ENCODE measurements around the gene HOXA2.

Gene HOXA2

DNA sequence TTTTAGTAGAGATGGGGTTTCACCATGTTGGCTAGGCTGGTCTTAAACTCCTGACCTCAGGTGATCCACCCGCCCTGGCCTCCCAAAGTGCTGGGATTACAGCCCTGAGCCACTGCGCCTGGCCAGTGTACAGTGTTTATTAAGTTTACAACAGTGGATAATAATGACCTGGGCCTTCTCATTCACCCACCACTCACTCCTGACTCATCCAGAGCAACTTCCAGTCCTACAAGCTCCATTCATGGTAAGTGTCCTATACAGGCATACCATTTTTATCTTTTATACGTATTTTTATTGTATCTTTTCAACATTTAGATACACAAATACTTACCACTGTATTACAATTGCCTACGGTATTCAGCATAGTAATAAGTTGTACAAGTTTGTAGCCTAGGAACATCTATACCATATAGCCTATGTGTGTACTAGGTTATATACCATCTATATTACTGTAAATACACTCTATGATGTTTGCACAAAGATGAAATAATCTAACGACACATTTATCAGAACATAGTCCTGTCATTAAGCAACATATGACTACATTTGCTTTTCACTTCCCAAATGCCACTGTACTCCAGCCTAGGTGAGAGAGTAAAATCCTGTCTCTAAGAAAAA is 23.8 kb downstream of the HOXA2 start:
- no peaks in the 10 kb centered on the region for H3K9me2 ChIP-seq (replicated peaks; ENCODE audit: insufficient read depth, low read length)
- H4K20me1 ChIP-seq (ENCODE audit: low read depth, low read length) = no peaks in the 10 kb centered on the region
- H3K4me3 ChIP-seq (ENCODE audit: insufficient read depth, low read length, poor library complexity, severe bottlenecking) = no peak overlapping the region
- TF ChIP-seq, protein P1, sequence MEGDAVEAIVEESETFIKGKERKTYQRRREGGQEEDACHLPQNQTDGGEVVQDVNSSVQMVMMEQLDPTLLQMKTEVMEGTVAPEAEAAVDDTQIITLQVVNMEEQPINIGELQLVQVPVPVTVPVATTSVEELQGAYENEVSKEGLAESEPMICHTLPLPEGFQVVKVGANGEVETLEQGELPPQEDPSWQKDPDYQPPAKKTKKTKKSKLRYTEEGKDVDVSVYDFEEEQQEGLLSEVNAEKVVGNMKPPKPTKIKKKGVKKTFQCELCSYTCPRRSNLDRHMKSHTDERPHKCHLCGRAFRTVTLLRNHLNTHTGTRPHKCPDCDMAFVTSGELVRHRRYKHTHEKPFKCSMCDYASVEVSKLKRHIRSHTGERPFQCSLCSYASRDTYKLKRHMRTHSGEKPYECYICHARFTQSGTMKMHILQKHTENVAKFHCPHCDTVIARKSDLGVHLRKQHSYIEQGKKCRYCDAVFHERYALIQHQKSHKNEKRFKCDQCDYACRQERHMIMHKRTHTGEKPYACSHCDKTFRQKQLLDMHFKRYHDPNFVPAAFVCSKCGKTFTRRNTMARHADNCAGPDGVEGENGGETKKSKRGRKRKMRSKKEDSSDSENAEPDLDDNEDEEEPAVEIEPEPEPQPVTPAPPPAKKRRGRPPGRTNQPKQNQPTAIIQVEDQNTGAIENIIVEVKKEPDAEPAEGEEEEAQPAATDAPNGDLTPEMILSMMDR (IDR thresholded peaks at IDR 0.05; ENCODE audit: insufficient read depth, low read length, poor library complexity, severe bottlenecking) = no peak
- no peak for TF ChIP-seq EZH2phosphoT487 (conservative IDR thresholded peaks at IDR 0.05; ENCODE audit: low read length)
- H2AFZ ChIP-seq (ENCODE audit: low read depth, low read length, severe bottlenecking) = no peak overlapping the region
- H3K79me2 ChIP-seq (ENCODE audit: insufficient read depth, low read length) = no peaks in the 10 kb centered on the region
- no peaks in the 10 kb centered on the region for H3K27me3 ChIP-seq (ENCODE audit: low read length)
- H3F3A ChIP-seq (ENCODE audit: insufficient read depth) = no peaks in the 10 kb centered on the region
- H3K36me3 ChIP-seq (ENCODE audit: low read length) = no peaks in the 10 kb centered on the region
- no peak overlapping the region for H3K9ac ChIP-seq (ENCODE audit: low read length)
- no peak overlapping the region for H3K4me2 ChIP-seq (ENCODE audit: low read depth, low read length, poor library complexity, severe bottlenecking)
- H3K9me3 ChIP-seq (ENCODE audit: insufficient read depth, low read length) = no peaks in the 10 kb centered on the region
- H3K27ac ChIP-seq (ENCODE audit: low read depth, low read length) = no peak overlapping the region

DNA sequence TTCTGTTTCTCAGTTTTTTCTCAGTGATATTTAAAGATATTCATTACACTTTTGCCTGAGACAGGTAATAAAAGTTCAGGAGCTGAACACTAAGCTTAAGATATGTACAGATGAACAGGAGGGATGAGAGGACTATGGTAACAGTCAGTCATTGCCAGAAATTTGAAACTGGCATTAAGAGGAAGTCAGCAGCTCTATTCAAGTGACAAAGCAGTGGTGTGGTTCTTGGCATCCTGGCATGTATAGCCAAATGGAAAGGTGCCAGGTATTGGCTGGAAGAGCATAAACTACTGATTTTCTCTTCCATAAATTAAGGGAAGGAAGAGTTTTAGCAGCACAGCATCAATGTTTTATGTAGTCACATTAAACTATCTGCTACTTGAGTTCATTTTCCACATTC is 29.4 kb downstream of the HOXA2 start:
- no peaks in the 10 kb centered on the region for H3K27me3 ChIP-seq (ENCODE audit: low read length)
- no peak overlapping the region for H3K27ac ChIP-seq (ENCODE audit: low read depth, low read length)
- H3K9me3 ChIP-seq (ENCODE audit: insufficient read depth, low read length) = no peaks in the 10 kb centered on the region
- H2AFZ ChIP-seq (ENCODE audit: low read depth, low read length, severe bottlenecking) = no peak overlapping the region
- no peaks in the 10 kb centered on the region for H4K20me1 ChIP-seq (ENCODE audit: low read depth, low read length)
- no peak for TF ChIP-seq EZH2phosphoT487 (conservative IDR thresholded peaks at IDR 0.05; ENCODE audit: low read length)
- TF ChIP-seq, protein P1 (IDR thresholded peaks at IDR 0.05; ENCODE audit: insufficient read depth, low read length, poor library complexity, severe bottlenecking) = no peak
- H3F3A ChIP-seq (ENCODE audit: insufficient read depth) = no peaks in the 10 kb centered on the region
- no peaks in the 10 kb centered on the region for H3K79me2 ChIP-seq (ENCODE audit: insufficient read depth, low read length)
- no peak overlapping the region for H3K9ac ChIP-seq (ENCODE audit: low read length)
- no peak overlapping the region for H3K4me2 ChIP-seq (ENCODE audit: low read depth, low read length, poor library complexity, severe bottlenecking)
- H3K9me2 ChIP-seq (replicated peaks; ENCODE audit: insufficient read depth, low read length) = no peaks in the 10 kb centered on the region
- no peaks in the 10 kb centered on the region for H3K36me3 ChIP-seq (ENCODE audit: low read length)
- no peak overlapping the region for H3K4me3 ChIP-seq (ENCODE audit: insufficient read depth, low read length, poor library complexity, severe bottlenecking)

DNA sequence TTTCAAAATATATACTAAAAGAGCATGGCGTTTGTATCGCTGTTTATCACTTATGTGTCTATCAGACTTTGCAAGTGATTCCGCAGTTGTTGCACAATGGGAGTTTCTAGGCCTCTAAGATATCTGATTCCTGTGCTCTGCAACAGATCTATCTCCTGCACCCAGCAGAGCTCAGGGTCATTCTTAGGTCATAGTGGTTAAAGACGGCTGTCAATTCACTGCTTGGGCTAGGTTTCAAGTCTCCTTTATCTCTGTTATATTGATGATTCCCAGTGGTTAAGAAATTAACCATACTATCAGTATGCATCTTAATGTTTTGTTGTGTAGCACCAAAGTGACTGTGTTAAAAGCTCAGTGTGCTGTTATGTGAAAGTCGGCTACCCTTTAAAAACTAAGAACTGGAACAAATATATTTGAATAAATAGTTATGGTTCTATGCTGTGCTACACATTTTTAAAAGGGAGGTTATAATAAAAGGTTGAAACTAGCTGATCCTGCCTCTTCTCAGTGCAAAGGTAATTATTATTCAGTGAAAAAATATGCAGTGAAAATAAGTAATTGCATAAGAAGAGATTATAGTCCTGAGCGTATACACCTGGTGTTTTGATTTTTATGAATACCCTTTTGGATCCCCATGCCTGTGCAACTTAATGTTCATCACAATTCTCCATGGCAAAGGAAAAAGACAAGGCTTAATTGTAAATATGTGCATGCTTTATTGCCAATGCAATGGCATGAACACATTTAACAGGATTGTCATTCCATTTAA is 30.7 kb downstream of the HOXA2 start:
- Histone ChIP-seq H3K27ac (ENCODE audit: low read depth, low read length) (no peak overlapping the region), H3K27me3 (ENCODE audit: low read length) (no peaks in the 10 kb centered on the region), H3K79me2 (ENCODE audit: insufficient read depth, low read length) (no peaks in the 10 kb centered on the region), H3K4me3 (ENCODE audit: insufficient read depth, low read length, poor library complexity, severe bottlenecking) (no peak overlapping the region), H2AFZ (ENCODE audit: low read depth, low read length, severe bottlenecking) (no peak overlapping the region), H3K4me2 (ENCODE audit: low read depth, low read length, poor library complexity, severe bottlenecking) (no peak overlapping the region), H3K9ac (ENCODE audit: low read length) (no peak overlapping the region), H4K20me1 (ENCODE audit: low read depth, low read length) (no peaks in the 10 kb centered on the region), H3K9me2 (replicated peaks; ENCODE audit: insufficient read depth, low read length) (no peaks in the 10 kb centered on the region), H3K36me3 (ENCODE audit: low read length) (no peaks in the 10 kb centered on the region), H3K9me3 (ENCODE audit: insufficient read depth, low read length) (no peaks in the 10 kb centered on the region), H3F3A (ENCODE audit: insufficient read depth) (no peaks in the 10 kb centered on the region)
- TF ChIP-seq, protein P1 (IDR thresholded peaks at IDR 0.05; ENCODE audit: insufficient read depth, low read length, poor library complexity, severe bottlenecking) = no peak
- TF ChIP-seq EZH2phosphoT487 (conservative IDR thresholded peaks at IDR 0.05; ENCODE audit: low read length) = no peak

All from SU-DHL-6 (cell line).